HG03159 (cell line): ENCODE data around the gene OSTF1.
A peak's percentile ranks its signal among the peaks of the same experiment; 100 is the strongest.

ENCODE experiments used
- ATAC-seq: cut with Tn5 transposase; IDR thresholded peaks from one replicate; pipeline ENCODE4 v1.9.1; 2021; ENCODE audit warnings: mild to moderate bottlenecking, moderate library complexity; ENCODE audit not compliant: unreplicated experiment

Gene OSTF1

DNA sequence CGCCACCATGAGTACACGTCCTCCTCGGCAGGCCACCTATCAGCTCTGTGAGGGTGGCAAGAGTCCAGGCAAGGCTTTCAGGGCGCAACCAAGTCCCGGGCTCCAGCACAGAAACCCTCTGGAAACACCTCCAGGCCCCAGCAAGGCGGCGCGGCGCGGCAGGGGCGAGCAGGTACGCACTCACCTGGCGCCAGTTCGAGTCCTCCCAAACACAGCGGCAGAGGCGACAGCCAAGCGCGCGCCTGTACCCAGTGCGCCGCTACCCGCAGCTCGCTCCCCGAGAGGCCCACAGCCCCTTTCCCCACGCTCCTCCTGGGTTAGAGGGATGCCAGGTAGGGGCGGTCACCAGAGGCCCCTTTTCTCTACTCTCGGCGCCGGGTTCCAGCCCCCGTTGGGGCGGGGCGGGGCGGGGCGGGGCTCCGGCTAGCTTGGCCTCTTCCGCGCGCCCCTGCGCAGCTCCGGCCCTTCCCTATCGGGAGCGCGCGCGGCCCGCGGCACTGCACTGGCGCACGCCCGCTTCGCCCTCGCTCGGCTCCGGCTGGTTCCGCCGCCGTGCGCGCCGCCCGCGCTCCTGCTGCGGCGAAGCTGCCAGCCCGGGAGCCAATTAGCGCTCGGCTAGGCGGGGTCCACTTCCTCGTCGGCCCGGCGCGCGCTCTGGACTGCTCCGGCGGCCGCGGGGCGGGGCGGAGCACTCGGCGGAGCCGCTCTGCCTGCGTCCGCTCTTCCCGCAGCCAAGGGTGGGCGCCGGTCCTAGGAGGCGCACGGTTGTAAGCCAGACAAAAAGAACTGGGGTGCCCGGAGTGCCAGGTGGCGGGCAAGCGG, at the start of gene OSTF1, which contains the start of gene NMRK1:
Gene OSTF1, plus strand, starts transcription at position 691 of the 822 bp plus-strand sequence. CDS start 179 bp downstream, outside the sequence.
Gene NMRK1, minus strand, starts transcription at position 332 of the 822 bp plus-strand sequence. CDS start 5,040 bp downstream, outside the sequence.
- peak; percentile 85 for ATAC-seq

GRCh38 chr9:75039009-75039408, 49.3 kb upstream of the OSTF1 start:
- no peak for ATAC-seq

DNA sequence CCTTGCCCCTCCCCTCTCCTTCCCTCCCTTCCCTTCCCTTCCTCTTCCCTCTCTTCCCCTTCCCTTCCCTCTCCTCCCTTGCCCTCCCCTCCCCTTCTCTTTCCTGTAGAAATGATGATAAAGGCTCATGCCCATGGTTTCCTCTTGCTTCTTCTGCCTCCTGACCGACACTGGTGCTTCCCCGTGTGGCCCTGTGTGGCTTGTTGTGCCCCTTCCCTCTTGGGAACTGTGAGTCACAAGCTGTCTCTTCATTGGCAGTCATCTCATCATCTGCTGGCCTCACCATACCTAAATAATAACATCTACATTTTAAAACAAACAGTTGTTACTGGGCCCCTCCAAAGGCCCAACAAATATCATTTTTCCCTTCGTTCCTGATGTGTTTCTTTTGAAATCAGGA, 48.5 kb upstream of the OSTF1 start:
- no peak for ATAC-seq

DNA sequence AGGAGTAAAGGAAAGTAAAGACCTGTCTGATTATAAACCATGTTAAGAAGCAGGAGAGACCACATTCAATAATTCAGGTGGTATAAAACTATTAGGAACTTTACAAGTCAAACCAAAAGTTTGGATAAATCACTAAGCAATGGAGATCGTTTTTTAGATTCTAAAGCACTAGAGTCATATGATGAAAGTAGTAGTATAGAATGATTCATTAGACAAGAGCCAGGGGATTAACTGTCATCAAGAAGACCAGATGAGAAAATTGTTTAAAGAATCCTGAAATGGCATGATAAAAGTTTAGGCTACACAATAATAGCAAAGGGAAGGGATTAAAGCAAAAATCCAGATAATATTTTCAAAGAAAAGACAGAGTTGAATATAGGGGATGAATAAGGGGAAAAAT, 47.3 kb upstream of the OSTF1 start:
- ATAC-seq: no peak

DNA sequence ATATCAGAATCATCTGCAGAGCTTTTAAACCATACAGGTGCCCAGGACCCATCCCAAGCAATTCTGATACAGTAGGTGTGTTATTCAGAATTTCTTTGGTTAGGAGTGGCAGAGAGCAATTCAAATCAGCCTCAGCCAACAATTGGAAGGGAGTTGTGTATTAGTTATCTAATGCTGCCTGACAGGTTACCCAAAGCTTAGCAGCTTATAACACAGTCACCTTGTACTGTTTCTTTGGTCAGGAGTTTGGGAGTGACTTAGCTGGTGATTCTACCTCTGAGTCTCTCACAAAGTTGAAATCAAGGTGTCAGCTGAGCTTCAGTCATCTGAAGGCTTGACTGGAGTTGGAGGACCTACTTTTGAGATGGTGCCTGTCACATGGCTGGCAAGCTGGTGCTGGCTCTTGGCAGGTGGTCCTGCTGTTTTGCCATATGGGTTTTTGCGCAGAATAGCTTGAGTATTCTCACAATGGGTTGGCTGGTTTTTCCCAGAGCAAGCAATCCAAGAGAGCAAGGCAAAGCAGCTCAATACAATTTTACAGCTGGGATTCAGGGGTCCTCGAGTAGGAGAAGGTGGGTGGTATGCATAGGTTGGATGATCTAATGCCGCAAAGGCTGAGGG, 41.5 kb upstream of the OSTF1 start:
- no peak for ATAC-seq

DNA sequence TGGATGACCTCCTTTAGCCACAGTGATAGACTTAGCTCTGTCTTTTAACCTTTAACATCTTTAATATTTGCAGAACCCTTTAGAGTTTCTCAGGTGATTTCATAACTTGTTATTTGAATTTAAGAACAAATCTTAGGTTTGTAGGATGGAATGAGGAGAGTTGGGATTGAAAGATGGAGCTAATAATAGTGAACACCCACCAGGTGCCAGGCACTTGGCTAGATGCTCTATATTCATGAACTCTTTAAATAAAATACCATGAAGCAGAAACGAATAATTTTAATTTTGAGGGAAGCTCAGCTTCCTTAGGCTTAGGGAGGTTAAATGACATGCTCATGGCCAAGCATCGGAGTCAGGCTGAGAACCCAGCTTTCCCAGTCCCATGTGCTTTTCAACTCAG, 40.8 kb upstream of the OSTF1 start:
- no peak for ATAC-seq

- ATAC-seq: no peak
These were observed 37.0 kb upstream of the OSTF1 start for GRCh38 chr9:75051285-75051684.

- peak; percentile 96 for ATAC-seq
These were observed 34.4 kb upstream of the OSTF1 start for GRCh38 chr9:75053869-75054268.

DNA sequence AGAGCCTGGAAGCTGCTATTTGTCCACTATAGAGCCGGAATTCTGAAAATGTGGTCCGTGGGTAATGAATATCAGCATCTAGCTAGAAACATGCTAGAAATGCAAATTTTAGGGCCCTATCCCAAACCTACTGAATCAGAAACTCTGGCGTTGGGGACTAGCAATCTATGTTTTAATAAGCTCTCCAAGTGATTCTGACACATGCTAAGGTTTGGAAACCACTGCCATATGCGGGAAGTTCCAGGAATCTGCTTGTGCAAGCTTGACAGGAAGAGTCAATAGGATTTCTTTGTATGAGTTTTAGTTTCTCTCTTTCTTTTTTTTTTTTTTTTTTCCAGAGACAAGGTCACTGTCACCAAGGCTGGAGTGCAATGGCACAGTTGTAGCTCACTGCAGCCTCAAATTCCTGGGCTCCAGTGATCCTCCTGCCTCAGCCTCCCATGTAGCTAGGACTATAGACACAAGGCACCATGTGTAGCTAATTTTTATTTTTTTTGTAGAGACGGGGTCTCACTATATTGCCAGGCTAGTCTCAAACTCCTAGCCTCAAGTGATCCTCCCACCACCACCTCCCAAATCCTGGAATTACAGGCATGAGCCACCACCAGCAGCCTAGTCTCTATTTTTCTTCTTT, 33.8 kb upstream of the OSTF1 start:
- ATAC-seq: no peak

DNA sequence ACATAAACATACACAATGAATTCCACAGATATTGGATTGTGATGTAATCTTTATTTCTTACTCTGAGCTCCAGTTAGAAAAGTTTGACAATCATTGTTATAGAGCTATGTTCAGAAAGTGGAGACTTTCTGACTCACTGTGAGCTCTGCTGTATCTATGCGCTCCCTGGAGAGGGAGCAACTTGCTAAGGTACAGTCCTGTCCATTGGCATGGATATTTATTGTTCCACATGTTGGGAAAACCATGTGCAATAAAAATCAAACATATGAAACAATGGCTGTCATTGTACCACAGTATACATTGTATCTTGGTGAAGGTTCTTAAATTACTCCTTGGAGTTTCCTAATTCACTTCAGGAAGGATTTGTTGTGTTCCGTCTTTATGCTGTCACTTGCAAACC, 27.1 kb upstream of the OSTF1 start:
- no peak for ATAC-seq

DNA sequence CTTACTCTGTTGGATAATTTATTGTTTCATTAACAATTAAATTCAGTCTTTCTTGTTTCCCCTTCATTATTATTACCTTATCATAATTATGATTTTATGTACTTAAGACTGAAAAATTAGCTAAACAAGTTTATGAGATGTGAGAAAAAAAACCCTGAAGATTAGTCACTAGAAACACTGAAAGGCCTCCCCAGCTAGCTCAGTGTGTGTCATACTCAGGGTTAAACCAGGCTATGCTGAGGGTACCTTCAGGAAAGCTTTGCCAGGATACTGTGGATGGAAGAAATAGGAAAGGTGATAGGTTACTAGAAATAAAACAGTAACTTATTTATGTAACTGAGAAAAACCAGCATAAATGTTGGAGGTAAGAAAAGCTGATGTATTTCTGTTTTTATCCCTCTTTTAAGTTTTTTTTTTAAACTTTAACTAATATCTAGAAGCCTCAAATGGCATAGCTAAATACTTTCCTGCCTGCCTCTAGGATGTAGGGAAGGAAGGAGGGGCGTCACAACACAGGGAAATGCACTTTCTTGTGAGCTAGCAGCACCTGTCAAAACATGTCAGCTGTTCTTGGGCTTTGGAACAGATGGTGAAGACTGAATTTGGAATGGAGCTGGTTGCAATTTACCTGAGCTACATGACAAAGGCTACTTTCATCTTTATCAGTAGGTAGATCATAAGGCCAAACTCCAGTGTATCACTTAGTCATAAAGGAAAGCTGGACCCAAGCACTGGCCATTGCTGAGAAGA, 24.6 kb upstream of the OSTF1 start:
- ATAC-seq: no peak

DNA sequence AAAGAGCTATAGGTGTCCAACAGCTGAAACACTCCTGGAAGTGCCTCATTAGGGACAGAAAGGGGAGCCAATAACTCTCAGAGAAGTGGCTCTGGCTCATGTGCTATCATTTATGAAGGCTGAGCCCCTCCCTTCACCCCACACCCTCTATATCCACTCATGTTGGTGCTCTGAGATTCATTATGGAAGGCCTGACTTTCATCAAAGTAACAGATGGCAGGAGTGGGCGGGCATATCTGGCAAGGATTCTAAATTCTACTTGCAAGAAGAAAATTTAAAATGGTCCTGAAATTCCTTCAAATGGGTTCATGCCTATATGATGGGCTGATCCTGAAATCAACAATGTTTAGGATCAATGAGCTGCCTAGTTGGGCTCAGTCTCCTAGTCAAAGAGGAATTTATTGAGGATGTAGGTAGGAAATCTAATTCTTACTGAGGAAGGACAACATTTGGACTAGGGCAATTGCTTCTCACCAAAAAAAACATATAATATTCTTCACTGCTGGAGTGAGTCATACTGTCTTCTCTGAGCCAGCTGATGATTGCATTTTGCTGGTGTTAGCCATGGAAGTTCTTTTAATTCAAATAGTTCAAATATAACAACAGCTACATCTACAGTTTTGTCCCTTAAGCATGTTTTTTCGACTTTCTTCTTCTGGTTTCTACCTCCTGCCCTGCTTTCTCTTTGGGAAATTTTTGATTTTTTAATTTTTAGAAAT, 23.8 kb upstream of the OSTF1 start:
- no peak for ATAC-seq

DNA sequence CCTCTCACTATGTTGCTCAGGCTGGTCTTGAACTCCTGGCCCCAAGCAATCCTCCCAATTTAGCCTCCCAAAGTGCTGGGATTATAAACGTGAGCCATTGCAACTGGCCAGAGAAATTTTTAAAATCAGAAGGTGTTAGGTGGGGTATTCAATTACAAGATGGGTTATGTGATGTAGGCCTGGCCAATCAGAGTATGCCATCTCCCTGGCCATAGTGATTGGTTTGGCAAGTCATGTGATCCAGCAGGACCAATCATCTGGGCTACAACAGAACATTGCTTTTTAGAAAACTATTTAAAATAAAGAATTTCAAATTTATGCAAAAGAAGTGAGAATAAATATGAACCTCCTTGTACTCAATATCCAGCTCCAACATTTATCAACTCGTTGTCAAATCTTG, 22.8 kb upstream of the OSTF1 start:
- no peak for ATAC-seq

DNA sequence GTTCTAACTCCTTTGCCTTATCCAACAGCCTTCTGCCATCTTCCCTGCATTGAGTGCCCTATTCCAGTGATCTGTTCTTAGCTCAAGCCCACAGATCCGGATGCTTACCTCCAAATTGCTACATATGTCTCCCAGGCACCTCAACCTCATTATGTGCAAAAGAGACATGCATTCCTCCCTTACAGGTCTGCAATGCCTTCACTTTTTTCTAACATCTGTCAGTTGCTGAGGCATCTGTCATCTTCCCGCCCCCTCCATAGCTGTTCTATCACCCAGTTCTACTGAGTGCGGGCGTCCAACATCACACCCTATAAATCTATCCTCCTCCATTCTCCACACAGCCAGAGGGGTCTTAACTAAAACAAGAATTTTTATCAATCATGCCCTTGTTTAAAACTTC, 20.4 kb upstream of the OSTF1 start:
- ATAC-seq: no peak

- no peak for ATAC-seq
These were observed 19.1 kb upstream of the OSTF1 start for GRCh38 chr9:75069171-75069570.

GRCh38 chr9:75071530-75072122, 16.7 kb upstream of the OSTF1 start:
- peak; percentile 66 for ATAC-seq

- ATAC-seq: no peak
These were observed 15.4 kb upstream of the OSTF1 start for GRCh38 chr9:75072895-75073294.

GRCh38 chr9:75081632-75082031, 6.7 kb upstream of the OSTF1 start:
- no peak for ATAC-seq

GRCh38 chr9:75083188-75083970, 4.9 kb upstream of the OSTF1 start:
- ATAC-seq: no peak
